D721Med (cell line): ENCODE data around the gene LRRC3B.
"Not testable (repeated sequence)": the region's sequence is repeated elsewhere in the genome, so short reads cannot be mapped to it uniquely, and the experiment has no call there.

Experiments used
- DNase-seq: peaks from one replicate; pipeline ENCODE4 v3.0.0; 2011; ENCODE audit warnings: low spot score; ENCODE audit not compliant: insufficient read length
- FAIRE-seq: peaks from 2 replicates; lab custom pipeline; 2011; peaks lifted over from hg19 to GRCh38; lab: Jason Lieb, UNC
- CTCF ChIP-seq: IDR thresholded peaks from 2 replicates; pipeline ENCODE4 v1.5.1; 2012; ENCODE audit warnings: mild to moderate bottlenecking, control low read depth; ENCODE audit not compliant: insufficient read depth; ENCODE audit errors: missing control alignments

LRRC3B gene

GRCh38 chr3:26591926-26592325, 30.6 kb upstream of the LRRC3B start:
- TF ChIP-seq CTCF: no peak
- DNase-seq: no peak
- no peak for FAIRE-seq

- no peak for TF ChIP-seq CTCF
- DNase-seq: no peak
- FAIRE-seq: no peak
These were observed 30.1 kb upstream of the LRRC3B start for GRCh38 chr3:26592451-26592850.

DNA sequence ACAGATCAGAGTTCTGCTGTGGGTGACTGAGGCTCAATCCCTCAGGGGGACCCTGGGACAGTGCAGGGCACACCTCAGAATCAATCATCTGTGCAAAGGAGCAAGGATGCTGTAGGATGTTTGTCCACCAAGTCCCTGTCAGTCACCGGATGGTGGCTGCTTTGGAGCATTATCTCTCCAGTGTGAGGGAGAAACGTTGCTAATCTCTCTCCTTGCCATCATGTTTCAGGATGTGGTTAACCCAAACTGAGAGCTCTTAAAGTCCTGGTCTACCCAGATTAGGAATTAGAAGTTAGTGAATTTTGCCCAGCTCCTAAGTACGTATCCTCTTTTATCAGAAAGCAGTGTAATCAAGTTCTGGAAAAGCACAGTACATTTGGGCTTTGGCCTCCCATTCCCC, 26.2 kb upstream of the LRRC3B start:
- no peak for DNase-seq
- no peak for FAIRE-seq
- TF ChIP-seq CTCF: no peak

DNA sequence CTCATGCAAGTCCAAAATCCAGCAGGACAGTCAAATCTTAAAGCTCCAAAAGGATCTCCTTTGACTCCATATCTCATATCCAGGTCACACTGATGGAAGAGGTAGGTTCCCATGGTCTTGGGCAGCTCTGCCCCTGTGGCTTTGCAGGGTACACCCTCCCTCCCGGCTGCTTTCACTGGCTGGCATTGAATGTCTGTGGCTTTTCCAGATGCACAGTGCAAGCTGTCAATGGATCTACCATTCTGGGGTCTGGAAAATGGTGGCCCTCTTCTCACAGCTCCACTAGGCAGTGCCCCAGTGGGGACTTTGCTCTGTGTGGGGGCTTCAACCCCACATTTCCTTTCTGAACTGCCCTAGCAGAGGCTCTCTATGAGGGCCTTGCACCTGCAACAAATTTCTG, 19.3 kb upstream of the LRRC3B start:
- not testable (repeated sequence) for DNase-seq, FAIRE-seq

DNA sequence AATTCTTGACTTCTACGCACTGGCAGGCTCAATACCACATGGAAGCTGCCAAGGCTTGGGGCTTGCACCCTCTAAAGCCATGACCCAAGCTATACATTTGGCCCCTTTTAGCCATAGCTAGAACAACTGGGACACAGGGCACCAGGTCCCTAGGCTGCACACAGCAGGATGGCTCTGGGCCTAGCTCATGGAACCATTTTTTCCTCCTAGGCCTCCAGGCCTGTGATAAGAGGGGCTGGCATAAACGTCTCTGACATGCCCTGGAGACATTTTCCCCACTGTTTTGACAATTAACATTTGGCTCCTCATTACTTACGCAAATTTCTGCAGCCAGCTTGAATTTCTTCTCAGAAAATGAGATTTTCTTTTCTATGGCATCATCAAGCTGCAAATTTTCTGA, 18.8 kb upstream of the LRRC3B start:
- DNase-seq, FAIRE-seq: not testable (repeated sequence)

GRCh38 chr3:26614006-26614685, 8.4 kb upstream of the LRRC3B start:
- no peak for TF ChIP-seq CTCF
- DNase-seq: no peak
- no peak for FAIRE-seq

GRCh38 chr3:26621176-26621575, 1.4 kb upstream of the LRRC3B start:
- no peak for FAIRE-seq
- TF ChIP-seq CTCF: no peak
- no peak for DNase-seq

DNA sequence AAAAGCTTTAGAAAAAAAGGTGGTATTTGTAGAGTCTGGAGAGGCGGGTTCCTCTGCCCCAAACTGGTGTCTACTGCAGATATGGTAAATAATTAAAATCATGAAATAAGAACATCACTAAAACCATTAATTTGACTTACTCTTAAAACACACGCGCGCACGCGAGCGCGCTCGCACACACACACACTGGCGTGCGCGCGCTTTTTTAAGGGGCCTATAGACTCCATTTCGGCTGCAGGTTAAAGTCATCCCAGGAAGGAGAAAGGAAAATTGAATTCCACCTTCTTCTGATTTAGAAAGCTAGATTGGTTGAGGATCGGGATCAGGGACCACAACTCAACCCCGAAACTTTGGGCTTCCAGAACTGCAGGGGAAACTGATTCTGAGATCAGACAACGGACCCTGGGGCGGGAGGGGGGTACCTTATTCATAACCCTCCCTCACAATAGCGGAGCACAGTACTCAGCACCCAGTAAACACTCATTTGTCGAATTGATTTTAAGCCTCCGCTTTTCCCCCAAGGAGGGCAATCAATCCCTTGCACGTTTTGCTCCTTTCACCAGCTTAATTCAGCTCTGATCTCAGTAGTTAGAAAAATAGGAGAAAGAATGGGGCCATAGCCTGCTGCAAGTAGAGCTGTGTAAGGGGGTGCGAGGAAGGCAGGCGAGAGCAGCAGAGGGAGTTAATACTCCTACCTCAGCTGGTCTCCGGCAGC, 509 bp upstream of the LRRC3B start:
- FAIRE-seq: no peak
- no peak for TF ChIP-seq CTCF
- no peak for DNase-seq
